Psoas muscle (tissue), 8 donors: Measurements from ENCODE around the gene ABHD12. TPM values are rescaled to one million over a fixed set of nuclear protein-coding genes. Genes with fewer than 3 reads are reported as not detected.
"Not testable (repeated sequence)": the region's sequence is repeated elsewhere in the genome, so short reads cannot be mapped to it uniquely, and the experiment has no call there.

ENCODE experiments used
- ATAC-seq, 4 donors: fragments of 200-7000 bp; cut with Tn5 transposase; one replicate each; pipeline ENCODE4 v1.9.1; 2020; ENCODE audit warnings: moderate library complexity in 3 of 4, mild to moderate bottlenecking in 2 of 4
- DNase-seq, 2 donors: peaks; one replicate each; pipeline ENCODE4 v3.0.0-alpha.2; 2020
- H3K27ac ChIP-seq: fragments of 200-600 bp; one replicate; pipeline ENCODE4 v1.8.0; 2022
- H3K27me3 ChIP-seq, 3 donors: fragments of 200-600 bp in 1 of 3; one replicate each; pipeline versions ENCODE4 v1.6.1 to v1.8.0; 2013 to 2022; ENCODE audit warnings: low read length in 2 of 3, mild to moderate bottlenecking in 2 of 3, moderate library complexity in 1 of 3; ENCODE audit not compliant: insufficient read depth in 3 of 3
- H3K36me3 ChIP-seq, 2 donors: fragments of 200-600 bp in 1 of 2; one replicate each; pipeline versions ENCODE4 v1.6.1 to v1.8.0; 2013 to 2022; ENCODE audit warnings: low read depth in 1 of 2, mild to moderate bottlenecking in 1 of 2, moderate library complexity in 1 of 2; ENCODE audit not compliant: insufficient read depth in 1 of 2
- H3K4me1 ChIP-seq: fragments of 200-600 bp; one replicate; pipeline ENCODE4 v1.8.0; 2022
- H3K4me3 ChIP-seq: fragments of 200-600 bp; one replicate; pipeline ENCODE4 v1.8.0; 2022; ENCODE audit warnings: mild to moderate bottlenecking
- H3K9me3 ChIP-seq: fragments of 200-600 bp; one replicate; pipeline ENCODE4 v1.8.0; 2022
- WGBS, 3 donors: extraction: QIAGEN DNeasy Blood & Tissue Kit; methylation state at CpG; one replicate each; pipeline versions ENCODE4 v1.1.6 to v1.1.7; 2013; 5-methylcytosine and 5-hydroxymethylcytosine counted together
- intact Hi-C, 2 donors: fragments of 100-400 bp; cut with DNase I; formaldehyde crosslinking; loops; one replicate each; pipeline versions ENCODE4 v1.11.0 to v1.14.2; 2022
- polyA plus RNA-seq, 3 donors: library from polyadenylated mRNA; stranded (reverse); fragments of 200-250 nt; gene quantifications; one replicate each; pipeline ENCODE4 v1.2.3, GENCODE V29; 2013
- total RNA-seq, 4 donors: library from RNA; stranded (reverse); fragmentation: NEBNext Ultra II Directional in 2 of 4; extraction: Animal tissue kit (Norgen Biotek cat#: 25700) in 2 of 4; gene quantifications; one replicate each; pipeline versions ENCODE4 v1.2.1 to v1.2.4, GENCODE V29; 2021 to 2023
- TF ChIP-seq, protein P1 (sequence below): fragments of 200-600 bp; IDR thresholded peaks from one replicate; pipeline ENCODE4 v1.8.0; 2022; ENCODE audit warnings: antibody characterized with exemption
- donor health status: healthy with polysubstance abuse.
- donor health status: DM: no; HTN: no; CAD: no; lungs with moderate emphysema.
- donor health status: Bipolar disorder and iron deficiency.
- donor health status: healthy.
- donor health status: DM: yes; HTN: yes; CAD: no.
- donor health status: DM: no; HTN: no; CAD: no.
- donor health status: DM: no; HTN: no; CAD: no.
- donor health status: DM: yes; HTN: yes; CAD: no.

The ABHD12 gene
- total and polyA plus RNA-seq, 7 donors, result 7.9 to 15.5 (median 9.6) TPM

DNA sequence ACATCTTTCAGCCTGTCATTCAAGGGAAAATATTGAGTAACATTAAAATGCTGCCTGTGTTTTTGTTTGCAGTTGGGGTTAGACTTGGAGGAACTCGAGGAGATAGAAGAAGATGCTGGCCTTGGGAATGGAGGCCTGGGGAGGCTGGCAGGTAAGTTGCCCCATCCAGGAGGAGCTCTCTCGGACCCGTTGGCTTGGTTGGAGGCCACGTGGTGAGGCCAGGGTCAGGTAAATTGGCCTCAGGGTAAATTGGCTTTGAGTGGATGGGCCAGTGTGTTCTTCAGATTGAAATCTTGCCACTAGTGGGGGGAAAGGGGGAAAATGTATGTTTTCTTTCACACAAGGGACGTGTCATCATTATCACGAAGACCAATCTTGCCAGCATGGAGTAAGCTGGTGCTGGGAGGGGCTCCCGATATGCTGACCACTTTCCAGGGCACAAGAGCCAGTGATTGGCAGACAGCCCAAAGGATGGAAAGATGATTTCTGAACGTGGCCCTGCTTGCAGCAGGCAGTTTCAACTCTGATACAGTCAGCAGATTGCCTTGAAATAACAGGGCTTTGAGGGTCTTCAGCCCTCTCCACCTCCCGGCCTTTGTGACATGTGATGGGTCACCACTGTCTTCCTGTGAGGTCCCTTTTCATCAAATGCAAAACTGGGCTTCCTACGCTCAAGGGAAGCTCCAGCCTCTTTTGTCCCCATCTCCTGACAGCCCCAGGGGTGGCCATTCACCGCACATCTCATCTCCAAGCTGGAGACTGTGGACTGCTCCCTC, 121.4 kb downstream of the ABHD12 start:
- WGBS, 3 donors, result 81 to 87% (median 86%) methylated on average over 11 of the region's 11 CpGs
- no peaks in the 10 kb centered on the region for H3K27me3 ChIP-seq
- no peak overlapping the region for H3K27ac ChIP-seq
- TF ChIP-seq, protein P1, sequence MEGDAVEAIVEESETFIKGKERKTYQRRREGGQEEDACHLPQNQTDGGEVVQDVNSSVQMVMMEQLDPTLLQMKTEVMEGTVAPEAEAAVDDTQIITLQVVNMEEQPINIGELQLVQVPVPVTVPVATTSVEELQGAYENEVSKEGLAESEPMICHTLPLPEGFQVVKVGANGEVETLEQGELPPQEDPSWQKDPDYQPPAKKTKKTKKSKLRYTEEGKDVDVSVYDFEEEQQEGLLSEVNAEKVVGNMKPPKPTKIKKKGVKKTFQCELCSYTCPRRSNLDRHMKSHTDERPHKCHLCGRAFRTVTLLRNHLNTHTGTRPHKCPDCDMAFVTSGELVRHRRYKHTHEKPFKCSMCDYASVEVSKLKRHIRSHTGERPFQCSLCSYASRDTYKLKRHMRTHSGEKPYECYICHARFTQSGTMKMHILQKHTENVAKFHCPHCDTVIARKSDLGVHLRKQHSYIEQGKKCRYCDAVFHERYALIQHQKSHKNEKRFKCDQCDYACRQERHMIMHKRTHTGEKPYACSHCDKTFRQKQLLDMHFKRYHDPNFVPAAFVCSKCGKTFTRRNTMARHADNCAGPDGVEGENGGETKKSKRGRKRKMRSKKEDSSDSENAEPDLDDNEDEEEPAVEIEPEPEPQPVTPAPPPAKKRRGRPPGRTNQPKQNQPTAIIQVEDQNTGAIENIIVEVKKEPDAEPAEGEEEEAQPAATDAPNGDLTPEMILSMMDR, result no peak
- peaks cover 26% of the 10 kb centered on the region for H3K4me1 ChIP-seq
- DNase-seq, result peak; percentile 3 to 35
- ATAC-seq, result no peak
- intact Hi-C loops, result no loop called here
- no peaks in the 10 kb centered on the region for H3K9me3 ChIP-seq
- peaks cover 4 to 34% of the 10 kb centered on the region in 2 donors for H3K36me3 ChIP-seq
- H3K4me3 ChIP-seq, result no peak overlapping the region

DNA sequence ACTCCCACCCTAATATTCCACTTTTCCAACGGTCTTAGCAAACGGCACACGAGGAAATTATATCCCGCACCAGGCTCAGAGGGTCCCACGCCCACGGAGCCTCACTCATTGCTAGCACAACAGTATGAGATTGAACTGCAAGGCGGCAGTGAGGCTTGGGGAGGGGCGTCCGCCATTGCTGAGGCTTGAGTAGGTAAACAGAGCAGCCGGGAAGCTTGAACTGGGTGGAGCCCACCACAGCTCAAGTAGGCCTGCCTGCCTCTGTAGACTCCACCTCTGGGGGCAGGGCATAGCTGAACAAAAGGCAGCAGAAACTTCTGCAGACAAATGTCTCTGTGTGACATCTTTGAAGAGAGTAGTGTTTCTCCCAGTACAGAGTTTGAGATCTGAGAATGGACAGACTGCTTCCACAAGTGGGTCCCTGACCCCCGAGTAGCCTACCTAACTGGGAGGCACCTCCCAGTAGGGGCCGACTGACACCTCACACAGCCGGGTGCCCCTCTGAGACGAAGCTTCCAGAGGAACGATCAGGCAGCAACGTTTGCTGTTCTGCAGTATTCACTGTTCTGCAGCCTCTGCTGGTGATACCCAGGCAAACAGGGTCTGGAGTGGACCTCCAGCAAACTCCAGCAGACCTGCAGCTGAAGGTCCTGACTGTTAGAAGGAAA, 129.7 kb downstream of the ABHD12 start:
- Histone ChIP-seq H3K36me3 (peaks cover 0 to 22% of the 10 kb centered on the region in 2 donors), H3K4me1 (peaks cover 11% of the 10 kb centered on the region)
- H3K27ac ChIP-seq, ATAC-seq, intact Hi-C loops, H3K27me3 ChIP-seq, H3K4me3 ChIP-seq, H3K9me3 ChIP-seq: not testable (repeated sequence)
- DNase-seq, result peak in 1 of 2 donors; percentile 32
- WGBS, 3 donors, result 88 to 97% (median 94%) methylated on average over 16 of the region's 16 CpGs

DNA sequence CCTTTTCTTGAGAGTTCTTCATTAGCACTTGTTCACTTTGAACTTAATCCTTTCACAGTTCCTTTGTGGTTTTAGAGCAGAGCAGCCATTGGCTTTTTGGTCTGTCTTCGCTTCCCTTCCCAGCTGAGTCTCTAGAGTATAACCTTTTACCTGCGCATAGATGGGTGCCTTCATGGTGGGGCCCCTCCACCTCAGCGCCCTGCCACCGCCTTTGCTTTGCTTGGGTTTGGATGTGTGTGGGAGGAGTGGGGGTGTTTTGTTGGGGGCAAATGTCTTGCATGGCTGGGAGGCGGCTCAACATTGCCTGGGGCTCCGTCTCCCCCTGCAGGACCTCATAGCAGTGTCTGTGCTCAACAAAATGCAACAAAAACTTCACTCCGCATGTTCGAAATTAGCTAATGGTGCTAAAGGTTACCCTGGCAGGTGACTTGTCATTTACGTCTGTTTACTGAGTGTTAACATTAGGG, 130.8 kb downstream of the ABHD12 start:
- Histone ChIP-seq H3K9me3 (no peaks in the 10 kb centered on the region), H3K36me3 (peaks cover 0 to 22% of the 10 kb centered on the region in 2 donors), H3K4me3 (no peak overlapping the region), H3K27me3 (no peaks in the 10 kb centered on the region), H3K4me1 (peaks cover 20% of the 10 kb centered on the region), H3K27ac (no peak overlapping the region)
- DNase-seq (no peak), ATAC-seq (no peak)
- TF ChIP-seq, protein P1, result no peak
- intact Hi-C loops, result loop anchor here in 1 of 2 donors (10.0 kb wide), 1 partner anchor 435 kb away; the partner anchor contains the start of gene ZNF337
- 94 to 98% (median 97%) methylated on average over 9 of the region's 9 CpGs for WGBS, 3 donors

DNA sequence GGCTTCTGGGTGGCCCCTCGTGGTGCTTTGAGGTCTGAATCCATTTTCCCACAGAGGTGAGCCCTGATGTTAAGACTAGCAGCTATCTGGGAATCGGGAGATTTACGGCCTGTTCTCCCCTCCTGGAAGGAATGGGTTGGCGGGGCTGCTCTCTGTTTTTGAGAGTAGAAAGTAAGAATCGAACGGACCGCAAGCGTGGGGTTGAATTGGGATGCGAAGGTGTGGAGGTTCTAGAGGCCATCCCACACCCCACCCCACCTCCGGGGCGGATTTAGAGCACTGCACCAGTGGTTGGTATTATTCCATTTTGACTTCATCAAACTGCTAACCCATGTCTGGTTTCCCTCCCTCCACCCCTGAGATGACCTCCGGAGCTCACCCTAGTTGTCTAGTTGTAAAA, 131.3 kb downstream of the ABHD12 start:
- Histone ChIP-seq H3K36me3 (peaks cover 0 to 22% of the 10 kb centered on the region in 2 donors), H3K9me3 (no peaks in the 10 kb centered on the region), H3K27ac (no peak overlapping the region), H3K4me1 (peaks cover 20% of the 10 kb centered on the region), H3K4me3 (no peak overlapping the region), H3K27me3 (no peaks in the 10 kb centered on the region)
- TF ChIP-seq, protein P1, result no peak
- no peak for DNase-seq
- intact Hi-C loops, result loop anchor here in 1 of 2 donors (10.0 kb wide), 1 partner anchor 435 kb away; the partner anchor contains the start of gene ZNF337
- no peak for ATAC-seq
- 88 to 97% (median 93%) methylated on average over 12 of the region's 12 CpGs for WGBS, 3 donors

DNA sequence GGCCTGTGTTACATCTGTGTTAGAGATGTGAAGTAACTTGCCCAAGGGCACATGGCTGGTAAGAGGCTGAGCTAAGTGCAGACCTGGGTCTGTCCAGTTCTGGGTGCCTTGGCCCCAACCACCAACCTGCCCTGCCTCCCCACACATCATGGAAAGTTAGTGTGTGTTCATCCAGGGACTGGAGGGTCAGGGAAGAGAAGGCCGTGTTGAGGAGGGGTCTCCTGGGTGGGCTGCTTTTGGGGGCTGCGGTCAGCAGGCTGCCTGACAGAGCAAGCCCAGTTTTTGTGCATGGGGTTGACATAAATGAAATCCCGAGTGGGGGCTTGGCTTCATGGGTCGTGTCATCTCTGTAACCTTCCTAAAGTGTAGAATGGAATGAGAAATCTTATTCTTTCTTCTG, 131.8 kb downstream of the ABHD12 start:
- no peak for DNase-seq
- ATAC-seq, result no peak
- Histone ChIP-seq H3K36me3 (peaks cover 0 to 22% of the 10 kb centered on the region in 2 donors), H3K27me3 (no peaks in the 10 kb centered on the region), H3K4me3 (no peak overlapping the region), H3K27ac (no peak overlapping the region), H3K4me1 (peaks cover 20% of the 10 kb centered on the region), H3K9me3 (no peaks in the 10 kb centered on the region)
- TF ChIP-seq, protein P1, result no peak
- WGBS, 3 donors, result 79 to 91% (median 87%) methylated on average over 4 of the region's 4 CpGs
- intact Hi-C loops, result loop anchor here in 1 of 2 donors (10.0 kb wide), 1 partner anchor 436 kb away; the partner anchor contains the start of gene ZNF337
